Islet of Langerhans (tissue), 1 donor: ENCODE results near the gene KIF26B.

Experiments
- FAIRE-seq: peaks from one replicate; lab custom pipeline; 2011; peaks lifted over from hg19 to GRCh38; lab: Jason Lieb, UNC

Gene KIF26B

GRCh38 chr1:245209658-245210435 lies 55.1 kb downstream of the KIF26B start:
- FAIRE-seq = no peak

GRCh38 chr1:245211035-245211749 lies 56.4 kb downstream of the KIF26B start:
- FAIRE-seq = no peak

GRCh38 chr1:245211761-245212160 lies 57.0 kb downstream of the KIF26B start:
- no peak for FAIRE-seq

- FAIRE-seq = no peak
These were observed 57.5 kb downstream of the KIF26B start for GRCh38 chr1:245212221-245212710.

- FAIRE-seq = no peak
These were observed 58.5 kb downstream of the KIF26B start for GRCh38 chr1:245213066-245213831.

- no peak for FAIRE-seq
These were observed 60.3 kb downstream of the KIF26B start for GRCh38 chr1:245215071-245215470.

- FAIRE-seq = no peak
These were observed 61.8 kb downstream of the KIF26B start for GRCh38 chr1:245216366-245217115.

GRCh38 chr1:245217853-245218608 lies 63.2 kb downstream of the KIF26B start:
- no peak for FAIRE-seq

GRCh38 chr1:245220381-245220985 lies 65.7 kb downstream of the KIF26B start:
- FAIRE-seq = no peak

GRCh38 chr1:245221805-245222204 lies 67.0 kb downstream of the KIF26B start:
- FAIRE-seq = no peak

- no peak for FAIRE-seq
These were observed 68.3 kb downstream of the KIF26B start for GRCh38 chr1:245222931-245223595.

GRCh38 chr1:245225322-245226202 lies 70.8 kb downstream of the KIF26B start:
- FAIRE-seq = no peak

GRCh38 chr1:245226203-245226499 lies 71.4 kb downstream of the KIF26B start:
- FAIRE-seq = no peak

GRCh38 chr1:245229051-245229450 lies 74.3 kb downstream of the KIF26B start:
- no peak for FAIRE-seq

- FAIRE-seq = no peak
These were observed 78.1 kb downstream of the KIF26B start for GRCh38 chr1:245232931-245233330.

- FAIRE-seq = no peak
These were observed 79.7 kb downstream of the KIF26B start for GRCh38 chr1:245234217-245235081.

GRCh38 chr1:245235156-245235555 lies 80.4 kb downstream of the KIF26B start:
- FAIRE-seq = peak; percentile 70

- FAIRE-seq = no peak
These were observed 85.9 kb downstream of the KIF26B start for GRCh38 chr1:245240648-245241165.
